Measurements from ENCODE around the gene ELAVL1. TPM values are rescaled to one million over a fixed set of nuclear protein-coding genes. Genes with fewer than 3 reads are reported as not detected.

The ELAVL1 gene
- total and polyA plus RNA-seq, 2 of the 13 experiments (the other 11 are each of a cell fraction or from before 2014, with no cell fraction given), result 27.9 to 38.4 TPM

DNA sequence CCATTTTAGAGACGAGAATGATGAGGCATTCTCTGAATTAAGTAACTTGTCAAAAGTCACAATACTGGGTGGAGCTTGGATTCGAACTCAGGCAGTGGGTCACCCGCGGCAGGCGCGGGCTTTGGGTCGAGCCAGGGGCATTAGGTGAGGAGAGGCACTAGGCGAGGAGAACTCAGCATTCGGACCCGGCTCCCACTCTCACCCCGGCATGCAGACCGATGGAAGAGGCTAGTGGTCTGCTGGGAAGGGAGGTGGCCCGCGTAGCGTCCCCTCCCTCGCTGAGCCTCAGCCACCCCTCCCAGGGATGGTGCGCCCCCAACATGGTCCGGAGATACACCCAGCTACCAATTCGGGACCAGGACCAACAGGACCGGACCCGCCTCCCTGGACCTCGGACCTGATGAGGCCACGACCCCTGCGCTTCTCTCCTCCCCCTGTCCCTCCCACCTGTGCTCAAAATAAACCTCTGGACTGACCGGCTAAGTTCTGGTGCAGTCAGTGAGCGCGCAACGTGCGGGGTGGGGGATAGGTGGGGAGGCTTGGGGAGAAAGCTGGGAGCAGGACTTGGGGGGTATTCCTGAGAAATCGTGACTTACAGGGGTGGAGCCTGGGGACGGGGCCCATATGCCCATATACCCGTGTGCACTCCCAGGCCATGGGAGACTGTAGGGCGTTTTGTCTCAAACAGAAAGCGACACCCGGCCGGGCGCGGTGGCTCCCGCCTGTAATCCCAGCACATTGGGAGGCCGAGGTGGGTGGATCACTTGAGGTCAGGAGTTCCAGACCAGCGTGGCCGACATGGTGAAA, 86.6 kb downstream of the ELAVL1 start:
- ChIA-PET CTCF (ENCODE audit: low intra/inter-chr PET ratio, low total read pairs) (no interaction called here), POLR2A (interaction anchor here (0.7 to 6.4 kb wide), 13 partner anchors 11 to 66 kb away, joined by 4 to 85 read pairs (median 19); partner anchors contain the start of genes LRRC8E, MAP2K7 and TIMM44)
- peak overlapping the region; percentile 85 to 89 (median 87) for H3K4me3 ChIP-seq (replicated peaks in 1 of 3; ENCODE audit: insufficient read depth in 1 of 3, low read depth in 2 of 3, low read length in 3 of 3)
- peaks cover 5 to 10% of the 10 kb centered on the region in 2 experiments; a peak in 2 of 5 replicates for H3K36me3 ChIP-seq (replicated peaks in 1 of 2; ENCODE audit: control insufficient read depth in 1 of 2, insufficient read depth in 2 of 2, low read length in 2 of 2)
- DNase-seq (ENCODE audit: low spot score), result peak; percentile 81
- ATAC-seq, result peak; percentile 45
- H3K9ac ChIP-seq (ENCODE audit: insufficient read depth, low read depth, low read length), result peak overlapping the region; percentile 86
- no TSS peak for BruUV-seq (replicated peaks)
- H3K9me3 ChIP-seq (ENCODE audit: low read length), result no peaks in the 10 kb centered on the region
- in situ Hi-C loops (cut with HindIII; ENCODE audit: extremely low pct_ligation_motif_present, low pct_unique_long_range_greater_than_20kb) (no loop called here), intact Hi-C loops (cut with micrococcal nuclease; ENCODE audit: unreplicated experiment) (no loop called here)
- peaks cover 41% of the 10 kb centered on the region for H3K4me1 ChIP-seq (ENCODE audit: insufficient read depth, low read length)
- no peaks in the 10 kb centered on the region for H3K79me2 ChIP-seq (ENCODE audit: insufficient read depth, low read length)
- peaks cover 5% of the 10 kb centered on the region; the same call in 1 of the 2 replicates for H4K20me1 ChIP-seq (ENCODE audit: insufficient read depth, low read length)
- no peak overlapping the region for H2AFZ ChIP-seq (ENCODE audit: low read length)
- peak overlapping the region; percentile 92 for H3K27ac ChIP-seq (ENCODE audit: extremely low read length, insufficient read depth, low read length)
- H3K4me2 ChIP-seq (ENCODE audit: low read depth, low read length), result peak overlapping the region; percentile 91
- 7% methylated on average over 23 of the region's 42 CpGs for WGBS (ENCODE audit: low lambda C conversion rate)
- H3K27me3 ChIP-seq (ENCODE audit: control insufficient read depth in 1 of 2, insufficient read depth in 2 of 2, low read length in 2 of 2), result no peaks in the 10 kb centered on the region; a peak in 1 of 5 replicates
- FAIRE-seq, result peak; percentile 91
- TF ChIP-seq ZNF562 (CRISPR knock-in tag; IDR thresholded peaks at IDR 0.05; ENCODE audit: borderline replicate concordance) (no peak), IKZF5 (CRISPR knock-in tag; IDR thresholded peaks at IDR 0.05) (peak; percentile 38; the same call in 1 of the 2 replicates), SAFB2 (CRISPR knock-in tag; IDR thresholded peaks at IDR 0.05; ENCODE audit: borderline replicate concordance, low read depth) (0 out of 2 replicates have a peak, but pooled peaks have one; percentile 79), ZBTB7B (CRISPR knock-in tag; IDR thresholded peaks at IDR 0.05) (peak; percentile 57), ATF7 (IDR thresholded peaks at IDR 0.05) (no peak), ATF7 (CRISPR knock-in tag; IDR thresholded peaks at IDR 0.05) (no peak), KAT7 (CRISPR knock-in tag; IDR thresholded peaks at IDR 0.05; ENCODE audit: borderline replicate concordance) (peak; percentile 58; the same call in 1 of the 2 replicates), MED13 (CRISPR knock-in tag; IDR thresholded peaks at IDR 0.05) (peak; percentile 31; the same call in 1 of the 2 replicates), SP5 (CRISPR knock-in tag; IDR thresholded peaks at IDR 0.05; ENCODE audit: borderline replicate concordance, low read depth) (peak; percentile 100), EED (CRISPR knock-in tag; IDR thresholded peaks at IDR 0.05) (0 out of 2 replicates have a peak, but pooled peaks have one; percentile 35), EP300 (IDR thresholded peaks at IDR 0.05; ENCODE audit: low read depth in 2 of 2, low read length in 2 of 2) (peak in 1 of 2 experiments; percentile 37; a peak in 1 of 4 replicates), EP300 (CRISPR knock-in tag; IDR thresholded peaks at IDR 0.05; ENCODE audit: borderline replicate concordance) (no peak), ZNF317 (CRISPR knock-in tag; IDR thresholded peaks at IDR 0.05) (0 out of 2 replicates have a peak, but pooled peaks have one; percentile 18), ZMYM4 (CRISPR knock-in tag; IDR thresholded peaks at IDR 0.05) (0 out of 2 replicates have a peak, but pooled peaks have one; percentile 34)
- TF ChIP-seq, protein P1, sequence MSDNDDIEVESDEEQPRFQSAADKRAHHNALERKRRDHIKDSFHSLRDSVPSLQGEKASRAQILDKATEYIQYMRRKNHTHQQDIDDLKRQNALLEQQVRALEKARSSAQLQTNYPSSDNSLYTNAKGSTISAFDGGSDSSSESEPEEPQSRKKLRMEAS (IDR thresholded peaks at IDR 0.05), result peak; percentile 77
- TF ChIP-seq, protein P2, sequence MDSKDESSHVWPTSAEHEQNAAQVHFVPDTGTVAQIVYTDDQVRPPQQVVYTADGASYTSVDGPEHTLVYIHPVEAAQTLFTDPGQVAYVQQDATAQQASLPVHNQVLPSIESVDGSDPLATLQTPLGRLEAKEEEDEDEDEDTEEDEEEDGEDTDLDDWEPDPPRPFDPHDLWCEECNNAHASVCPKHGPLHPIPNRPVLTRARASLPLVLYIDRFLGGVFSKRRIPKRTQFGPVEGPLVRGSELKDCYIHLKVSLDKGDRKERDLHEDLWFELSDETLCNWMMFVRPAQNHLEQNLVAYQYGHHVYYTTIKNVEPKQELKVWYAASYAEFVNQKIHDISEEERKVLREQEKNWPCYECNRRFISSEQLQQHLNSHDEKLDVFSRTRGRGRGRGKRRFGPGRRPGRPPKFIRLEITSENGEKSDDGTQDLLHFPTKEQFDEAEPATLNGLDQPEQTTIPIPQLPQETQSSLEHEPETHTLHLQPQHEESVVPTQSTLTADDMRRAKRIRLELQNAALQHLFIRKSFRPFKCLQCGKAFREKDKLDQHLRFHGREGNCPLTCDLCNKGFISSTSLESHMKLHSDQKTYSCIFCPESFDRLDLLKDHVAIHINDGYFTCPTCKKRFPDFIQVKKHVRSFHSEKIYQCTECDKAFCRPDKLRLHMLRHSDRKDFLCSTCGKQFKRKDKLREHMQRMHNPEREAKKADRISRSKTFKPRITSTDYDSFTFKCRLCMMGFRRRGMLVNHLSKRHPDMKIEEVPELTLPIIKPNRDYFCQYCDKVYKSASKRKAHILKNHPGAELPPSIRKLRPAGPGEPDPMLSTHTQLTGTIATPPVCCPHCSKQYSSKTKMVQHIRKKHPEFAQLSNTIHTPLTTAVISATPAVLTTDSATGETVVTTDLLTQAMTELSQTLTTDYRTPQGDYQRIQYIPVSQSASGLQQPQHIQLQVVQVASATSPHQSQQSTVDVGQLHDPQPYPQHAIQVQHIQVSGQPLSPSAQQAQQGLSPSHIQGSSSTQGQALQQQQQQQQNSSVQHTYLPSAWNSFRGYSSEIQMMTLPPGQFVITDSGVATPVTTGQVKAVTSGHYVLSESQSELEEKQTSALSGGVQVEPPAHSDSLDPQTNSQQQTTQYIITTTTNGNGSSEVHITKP (CRISPR knock-in tag; IDR thresholded peaks at IDR 0.05; ENCODE audit: low read depth), result peak; percentile 61; the same call in 1 of the 2 replicates
- TF ChIP-seq, protein P3, sequence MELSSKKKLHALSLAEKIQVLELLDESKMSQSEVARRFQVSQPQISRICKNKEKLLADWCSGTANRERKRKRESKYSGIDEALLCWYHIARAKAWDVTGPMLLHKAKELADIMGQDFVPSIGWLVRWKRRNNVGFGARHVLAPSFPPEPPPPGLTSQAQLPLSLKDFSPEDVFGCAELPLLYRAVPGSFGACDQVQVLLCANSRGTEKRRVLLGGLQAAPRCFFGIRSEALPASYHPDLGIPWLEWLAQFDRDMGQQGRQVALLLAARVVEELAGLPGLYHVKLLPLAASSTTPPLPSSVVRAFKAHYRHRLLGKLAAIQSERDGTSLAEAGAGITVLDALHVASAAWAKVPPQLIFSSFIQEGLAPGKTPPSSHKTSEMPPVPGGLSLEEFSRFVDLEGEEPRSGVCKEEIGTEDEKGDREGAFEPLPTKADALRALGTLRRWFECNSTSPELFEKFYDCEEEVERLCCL (CRISPR knock-in tag; IDR thresholded peaks at IDR 0.05; ENCODE audit: borderline replicate concordance), result no peak
